Esophagus squamous epithelium (tissue), 5 donors: ENCODE measurements around the gene KLF3. TPM values are rescaled to one million over a fixed set of nuclear protein-coding genes. Genes with fewer than 3 reads are reported as not detected.

ENCODE experiments used
- DNase-seq: peaks from one replicate; lab custom pipeline; 2025; lab: John Stamatoyannopoulos, UW
- H3K27ac ChIP-seq, 4 donors: fragments of 200-600 bp; sonication (generic); one replicate each; pipeline ENCODE4 v1.5.1; 2016 to 2019; ENCODE audit warnings: mild to moderate bottlenecking in 1 of 4
- H3K27me3 ChIP-seq, 4 donors: fragments of 200-600 bp; sonication (generic); 1 replicate in 3 of 4; 2 replicates in 1 of 4; pipeline versions ENCODE4 v1.5.1 to v1.6.0; 2017 to 2021; ENCODE audit warnings: antibody characterized with exemption in 1 of 4
- H3K36me3 ChIP-seq, 3 donors: fragments of 200-600 bp; sonication (generic); one replicate each; pipeline ENCODE4 v1.5.1; 2016 to 2019
- H3K4me1 ChIP-seq, 3 donors: fragments of 200-600 bp; sonication (generic); one replicate each; pipeline ENCODE4 v1.5.1; 2017 to 2019
- H3K4me3 ChIP-seq, 4 donors: fragments of 200-600 bp; sonication (generic); 1 replicate in 3 of 4; 2 replicates in 1 of 4; pipeline ENCODE4 v1.5.1; 2016 to 2019; ENCODE audit warnings: mild to moderate bottlenecking in 2 of 4, moderate library complexity in 1 of 4
- H3K9me3 ChIP-seq, 3 donors: fragments of 200-600 bp; sonication (generic); one replicate each; pipeline ENCODE4 v1.5.1; 2016 to 2019
- POLR2A ChIP-seq, 4 donors: fragments of 450-650 bp; IDR thresholded peaks; one replicate each; pipeline ENCODE4 v1.6.1; 2017; ENCODE audit warnings: antibody characterized with exemption in 4 of 4, mild to moderate bottlenecking in 4 of 4, moderate library complexity in 3 of 4
- WGBS, 2 donors: methylation state at CpG; one replicate each; pipeline ENCODE4 v1.1.5; 2018; 5-methylcytosine and 5-hydroxymethylcytosine counted together
- intact Hi-C: fragments of 100-400 bp; cut with DNase I; formaldehyde crosslinking; loops from one replicate; pipeline ENCODE4 v1.15.0; 2022
- total RNA-seq, 4 donors: library from RNA; depleted of rRNA; stranded (reverse); fragments of >200 nt; gene quantifications; one replicate each; pipeline ENCODE4 v1.1.0, GENCODE V29; 2016
- TF ChIP-seq, protein P1 (sequence below), 6 experiments: fragments of 450-650 bp in 4 of 6; fragments of 200-600 bp in 2 of 6; sonication (generic) in 2 of 6; IDR thresholded peaks; one replicate each; pipeline ENCODE4 v1.5.1; 2016 to 2019; ENCODE audit warnings: antibody characterized with exemption in 6 of 6, mild to moderate bottlenecking in 4 of 6, moderate library complexity in 4 of 6
- donor health status: DM: yes; HTN: yes; CAD: no.

KLF3 gene
- total RNA-seq, 4 donors from 2014 or later: 44.2 to 91.4 (median 82.7) TPM

DNA sequence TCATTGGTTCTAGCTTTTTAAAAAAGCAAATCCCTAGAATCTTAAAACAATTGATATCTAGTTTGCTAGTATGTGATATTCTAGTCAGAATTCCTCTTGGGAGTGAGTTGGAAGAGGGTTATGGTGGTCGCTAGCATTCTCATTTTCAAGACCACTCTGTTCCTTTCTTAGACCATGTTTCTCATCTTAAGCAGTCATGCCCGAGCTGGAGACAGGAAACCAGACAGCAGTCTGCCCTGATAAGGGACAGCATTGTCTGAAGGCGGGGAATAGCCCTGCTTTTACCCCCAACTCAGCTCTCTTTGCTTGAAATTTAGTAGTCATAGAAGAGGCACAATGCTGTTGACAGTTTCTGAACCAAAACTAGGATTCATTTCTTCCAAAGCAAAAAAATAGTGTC lies 5.2 kb downstream of the KLF3 start:
- Histone ChIP-seq H3K27ac (peak overlapping the region; percentile 81 to 100 (median 97)), H3K4me3 (peak overlapping the region in 2 of 4 donors; percentile 36 to 93), H3K4me1 (peaks cover 48 to 89% (median 63%) of the 10 kb centered on the region in 3 donors), H3K9me3 (no peaks in the 10 kb centered on the region), H3K27me3 (no peaks in the 10 kb centered on the region), H3K36me3 (no peaks in the 10 kb centered on the region)
- intact Hi-C loops: no loop called here
- WGBS, 2 donors: 53 to 79% methylated on average over 2 to 3 of the region's 3 CpGs
- DNase-seq: no peak
- TF ChIP-seq, protein P1, sequence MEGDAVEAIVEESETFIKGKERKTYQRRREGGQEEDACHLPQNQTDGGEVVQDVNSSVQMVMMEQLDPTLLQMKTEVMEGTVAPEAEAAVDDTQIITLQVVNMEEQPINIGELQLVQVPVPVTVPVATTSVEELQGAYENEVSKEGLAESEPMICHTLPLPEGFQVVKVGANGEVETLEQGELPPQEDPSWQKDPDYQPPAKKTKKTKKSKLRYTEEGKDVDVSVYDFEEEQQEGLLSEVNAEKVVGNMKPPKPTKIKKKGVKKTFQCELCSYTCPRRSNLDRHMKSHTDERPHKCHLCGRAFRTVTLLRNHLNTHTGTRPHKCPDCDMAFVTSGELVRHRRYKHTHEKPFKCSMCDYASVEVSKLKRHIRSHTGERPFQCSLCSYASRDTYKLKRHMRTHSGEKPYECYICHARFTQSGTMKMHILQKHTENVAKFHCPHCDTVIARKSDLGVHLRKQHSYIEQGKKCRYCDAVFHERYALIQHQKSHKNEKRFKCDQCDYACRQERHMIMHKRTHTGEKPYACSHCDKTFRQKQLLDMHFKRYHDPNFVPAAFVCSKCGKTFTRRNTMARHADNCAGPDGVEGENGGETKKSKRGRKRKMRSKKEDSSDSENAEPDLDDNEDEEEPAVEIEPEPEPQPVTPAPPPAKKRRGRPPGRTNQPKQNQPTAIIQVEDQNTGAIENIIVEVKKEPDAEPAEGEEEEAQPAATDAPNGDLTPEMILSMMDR (IDR thresholded peaks at IDR 0.05): no peak
- no peak for TF ChIP-seq POLR2A (IDR thresholded peaks at IDR 0.05)

DNA sequence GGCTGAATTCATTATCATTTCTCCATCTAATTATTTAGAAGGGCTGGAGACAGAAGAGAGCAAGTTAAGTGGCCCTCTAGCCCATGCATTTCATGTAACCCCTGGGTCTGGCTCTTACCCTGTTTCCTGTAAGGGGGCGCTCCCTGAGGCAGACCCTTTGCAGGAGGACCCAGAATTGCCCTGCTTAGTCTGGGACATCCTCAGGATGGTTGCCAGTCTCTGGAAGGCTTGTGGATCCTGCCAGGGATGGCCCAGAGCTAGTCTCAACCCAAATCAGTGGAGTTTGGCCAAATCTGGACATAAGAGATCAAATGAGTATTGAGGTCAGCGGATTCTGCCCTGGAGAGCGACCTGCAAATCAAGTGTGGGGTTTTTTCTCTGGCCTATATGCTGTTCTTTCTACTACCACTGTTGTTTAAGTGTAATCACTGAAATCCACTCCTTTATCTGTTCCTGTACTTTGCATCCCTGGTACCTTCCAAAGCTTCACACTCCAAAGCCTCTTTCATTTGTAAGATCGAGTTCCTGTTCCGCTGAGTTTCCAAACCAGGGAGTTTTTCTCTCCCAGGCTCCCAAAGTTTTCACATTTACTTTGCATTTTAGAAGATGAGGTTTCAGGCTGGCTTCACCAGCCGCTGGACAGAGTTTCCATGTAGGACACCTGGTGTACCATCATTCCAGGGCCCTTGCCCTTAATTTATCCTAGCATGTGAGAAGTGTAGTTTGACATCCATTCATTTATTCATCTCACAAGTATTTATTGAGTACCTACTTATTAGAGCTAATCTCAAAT lies 6.3 kb downstream of the KLF3 start:
- Histone ChIP-seq H3K9me3 (no peaks in the 10 kb centered on the region), H3K4me3 (peak overlapping the region in 3 of 4 donors; percentile 22 to 50 (median 27)), H3K36me3 (no peaks in the 10 kb centered on the region), H3K27ac (peak overlapping the region; percentile 95 to 100 (median 97)), H3K4me1 (peaks cover 59 to 99% (median 74%) of the 10 kb centered on the region in 3 donors), H3K27me3 (no peaks in the 10 kb centered on the region)
- 56 to 65% methylated on average over 5 of the region's 6 CpGs for WGBS, 2 donors
- TF ChIP-seq POLR2A (IDR thresholded peaks at IDR 0.05): no peak
- TF ChIP-seq, protein P1 (IDR thresholded peaks at IDR 0.05): no peak
- no peak for DNase-seq
- intact Hi-C loops: loop anchor here (5.0 kb wide), 2 partner anchors 353 to 488 kb away; no protein-coding TSS in a partner anchor

DNA sequence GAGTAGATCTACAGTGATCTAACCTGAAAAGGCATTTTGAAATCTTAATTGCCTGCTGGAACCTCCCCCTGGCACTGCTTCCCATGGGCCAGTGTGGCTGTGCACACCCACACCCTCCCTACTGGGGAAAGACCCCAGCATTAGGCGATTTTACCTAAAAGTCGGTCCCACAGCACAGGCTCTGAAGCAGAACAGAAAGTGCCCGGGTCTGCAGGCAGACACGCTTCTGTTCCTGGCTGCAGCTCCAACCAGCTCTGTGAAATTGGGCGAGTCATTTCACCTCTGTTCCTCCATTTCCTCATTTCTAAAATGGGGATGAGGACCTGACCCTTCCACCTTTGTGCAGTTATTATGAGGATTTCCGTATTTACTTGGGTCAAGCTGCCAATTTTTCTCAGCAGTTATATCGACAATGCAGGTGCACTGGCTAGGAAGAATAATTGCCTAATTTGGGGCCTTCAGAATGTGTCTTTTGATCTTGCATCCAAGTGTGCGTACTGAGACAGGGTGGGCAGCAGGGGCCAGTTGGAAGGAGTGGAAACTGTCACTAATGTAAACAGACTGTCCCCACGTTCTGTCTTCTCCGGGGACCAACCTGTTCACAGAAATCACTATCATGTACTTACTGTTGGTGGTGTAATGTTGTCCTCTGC lies 7.1 kb downstream of the KLF3 start:
- Histone ChIP-seq H3K27me3 (no peaks in the 10 kb centered on the region), H3K4me3 (peak overlapping the region in 3 of 4 donors; percentile 22 to 50 (median 27)), H3K4me1 (peaks cover 66 to 100% (median 82%) of the 10 kb centered on the region in 3 donors), H3K27ac (peak overlapping the region; percentile 95 to 100 (median 97)), H3K36me3 (no peaks in the 10 kb centered on the region), H3K9me3 (no peaks in the 10 kb centered on the region)
- 37 to 39% methylated on average over 7 to 8 of the region's 10 CpGs for WGBS, 2 donors
- intact Hi-C loops: loop anchor here (5.0 kb wide), 2 partner anchors 354 to 489 kb away; no protein-coding TSS in a partner anchor
- DNase-seq: no peak
- no peak for TF ChIP-seq POLR2A (IDR thresholded peaks at IDR 0.05)
- TF ChIP-seq, protein P1 (IDR thresholded peaks at IDR 0.05): no peak

DNA sequence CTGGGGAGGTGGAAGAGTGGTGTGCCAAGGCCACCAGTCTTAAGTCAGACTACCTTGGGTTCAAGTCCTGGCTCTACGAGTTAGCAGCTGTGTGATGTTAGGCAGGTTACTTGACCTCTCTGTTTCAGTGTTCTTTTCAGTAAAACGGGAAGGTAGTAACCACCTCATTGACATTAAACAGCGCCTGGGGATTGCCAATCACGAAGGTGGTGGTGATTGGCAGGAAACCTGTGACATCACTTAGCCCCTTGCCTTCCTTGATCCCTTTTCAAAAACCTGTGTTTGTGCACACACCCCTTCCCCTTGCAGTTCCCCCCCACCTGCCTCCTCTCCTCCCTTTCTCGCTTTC lies 7.6 kb downstream of the KLF3 start:
- WGBS, 2 donors: 26 to 42% methylated on average over 4 to 5 of the region's 5 CpGs
- TF ChIP-seq, protein P1 (IDR thresholded peaks at IDR 0.05): no peak
- TF ChIP-seq POLR2A (IDR thresholded peaks at IDR 0.05): no peak
- Histone ChIP-seq H3K4me1 (peaks cover 71 to 100% (median 87%) of the 10 kb centered on the region in 3 donors), H3K27me3 (no peaks in the 10 kb centered on the region), H3K9me3 (no peaks in the 10 kb centered on the region), H3K27ac (peak overlapping the region; percentile 95 to 100 (median 97)), H3K4me3 (peak overlapping the region in 3 of 4 donors; percentile 22 to 50 (median 27)), H3K36me3 (no peaks in the 10 kb centered on the region)
- intact Hi-C loops: loop anchor here (5.0 kb wide), 2 partner anchors 354 to 489 kb away; no protein-coding TSS in a partner anchor
- DNase-seq: no peak

DNA sequence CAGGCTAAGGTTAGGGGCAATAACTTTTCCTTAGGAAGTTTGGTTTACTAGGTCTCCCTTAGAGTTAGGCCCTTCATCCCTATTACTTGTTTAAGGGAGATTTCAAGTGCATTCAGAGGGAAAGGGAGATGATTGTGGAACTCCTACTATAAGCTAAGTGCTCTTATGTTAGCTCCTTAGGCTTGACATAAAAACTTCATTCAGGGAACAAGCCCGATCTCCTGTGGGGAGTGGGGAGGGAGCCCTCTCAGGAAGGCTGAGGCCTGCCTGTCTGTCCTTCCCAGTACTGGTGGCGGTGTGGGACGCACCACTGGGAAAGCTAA lies 8.0 kb downstream of the KLF3 start:
- H3K9me3 ChIP-seq: no peaks in the 10 kb centered on the region
- intact Hi-C loops: loop anchor here (5.0 kb wide), 2 partner anchors 355 to 490 kb away; no protein-coding TSS in a partner anchor
- no peak for DNase-seq
- H3K27ac ChIP-seq: peak overlapping the region; percentile 95 to 100 (median 97)
- H3K4me1 ChIP-seq: peaks cover 72 to 100% (median 90%) of the 10 kb centered on the region in 3 donors
- H3K36me3 ChIP-seq: no peaks in the 10 kb centered on the region
- no peaks in the 10 kb centered on the region for H3K27me3 ChIP-seq
- H3K4me3 ChIP-seq: peak overlapping the region; percentile 0 to 50 (median 12)
- WGBS, 2 donors: 25 to 79% methylated on average over 1 to 3 of the region's 3 CpGs
- TF ChIP-seq, protein P1 (IDR thresholded peaks at IDR 0.05): no peak
- TF ChIP-seq POLR2A (IDR thresholded peaks at IDR 0.05): no peak
